K562 (cell line): ENCODE measurements around the gene SPHK1. TPM values are rescaled to one million over a fixed set of nuclear protein-coding genes. Genes with fewer than 3 reads are reported as not detected.

Experiments
- ARID1B ChIP-seq: fragments of 450-650 bp; IDR thresholded peaks from 2 replicates; pipeline ENCODE4 v1.6.1; 2016; ENCODE audit warnings: antibody characterized with exemption, mild to moderate bottlenecking, inconsistent platforms
- CBFA2T3 ChIP-seq: fragments of 450-650 bp; IDR thresholded peaks from 2 replicates; pipeline ENCODE4 v1.6.1; 2017
- ETV1 ChIP-seq: fragments of 450-650 bp; conservative IDR thresholded peaks from 2 replicates; pipeline ENCODE4 v1.6.1; 2016; ENCODE audit warnings: missing genetic modification characterization, control low read depth, low read depth, missing compliant biosample characterization
- FOSL1 ChIP-seq: fragments of 200-800 bp; sonication (Bioruptor generic); conservative IDR thresholded peaks from 2 replicates; pipeline ENCODE4 v1.6.1; 2016; ENCODE audit warnings: missing genetic modification characterization, missing compliant biosample characterization
- GATAD2A ChIP-seq: fragments of 450-650 bp; IDR thresholded peaks from 2 replicates; pipeline ENCODE4 v1.6.1; 2017
- HNRNPLL ChIP-seq: fragments of 200-400 bp; formaldehyde crosslinking; IDR thresholded peaks from 2 replicates; pipeline ENCODE4 v1.6.1; 2017; ENCODE audit warnings: low read length, low read depth, mild to moderate bottlenecking; ENCODE audit not compliant: poor library complexity, severe bottlenecking
- KLF13 ChIP-seq: fragments of 450-650 bp; IDR thresholded peaks from 2 replicates; pipeline ENCODE4 v1.6.1; 2016; ENCODE audit warnings: missing genetic modification characterization, low read depth, mild to moderate bottlenecking, missing compliant biosample characterization, moderate library complexity, borderline replicate concordance
- L3MBTL2 ChIP-seq: fragments of 450-650 bp; IDR thresholded peaks from 2 replicates; pipeline ENCODE4 v1.6.1; 2016; ENCODE audit warnings: mild to moderate bottlenecking, moderate library complexity
- MTF1 ChIP-seq: fragments of 250-450 bp; sonication (Bioruptor Pico); IDR thresholded peaks from 2 replicates; pipeline ENCODE4 v1.9.0; 2021; ENCODE audit warnings: moderate library complexity, mild to moderate bottlenecking, inconsistent platforms, borderline replicate concordance
- NFIX ChIP-seq: fragments of 250-450 bp; sonication (Bioruptor Pico); IDR thresholded peaks from 2 replicates; pipeline ENCODE4 v1.4.0; 2020; ENCODE audit warnings: low read depth, mild to moderate bottlenecking, moderate library complexity
- PBX2 ChIP-seq, 2 experiments: IDR thresholded peaks in 1 of 2; conservative IDR thresholded peaks in 1 of 2; 2 replicates each; pipeline ENCODE4 v1.6.1; 2016; ENCODE audit warnings: low read depth in 2 of 2, mild to moderate bottlenecking in 1 of 2, missing compliant biosample characterization in 1 of 2, missing genetic modification characterization in 1 of 2, moderate library complexity in 1 of 2
- SIN3A ChIP-seq, 2 experiments: fragments of 150-350 bp in 1 of 2; IDR thresholded peaks; 2 replicates each; pipeline ENCODE4 v1.6.1; 2011 to 2016; ENCODE audit warnings: borderline replicate concordance in 2 of 2, low read depth in 2 of 2, low read length in 2 of 2, mild to moderate bottlenecking in 2 of 2, moderate library complexity in 2 of 2; ENCODE audit not compliant: control insufficient read depth in 1 of 2
- SP1 ChIP-seq: sonication (generic); formaldehyde crosslinking; IDR thresholded peaks from 2 replicates; pipeline ENCODE4 v1.8.1; 2022; ENCODE audit warnings: mild to moderate bottlenecking, missing genetic modification reagents
- TAF1 ChIP-seq: IDR thresholded peaks from 2 replicates; pipeline ENCODE4 v1.6.1; 2011; ENCODE audit warnings: mild to moderate bottlenecking, low read length, moderate library complexity; ENCODE audit not compliant: insufficient read depth, control insufficient read depth, severe bottlenecking; ENCODE audit errors: extremely low read depth
- UBTF ChIP-seq, 2 experiments: IDR thresholded peaks; 2 replicates each; pipeline ENCODE4 v1.6.1; 2012; ENCODE audit warnings: improper control_type of control experiment in 2 of 2, low read depth in 2 of 2, low read length in 2 of 2, borderline replicate concordance in 1 of 2
- polyA plus RNA-seq, 8 experiments: library from polyadenylated mRNA; depleted of rRNA in 4 of 8; stranded (reverse) in 5 of 8; unstranded in 3 of 8; fragments of >200 nt; fragmentation: Nextera tagmentation in 2 of 8; fragmentation: Illumina TruSeq in 1 of 8; extraction: Ambion mirVana in 2 of 8; extraction: Trizol in 1 of 8; gene quantifications; 2 replicates each; pipeline versions ENCODE4 v1.2.1 to v1.2.3, GENCODE V29; 2011 to 2014; ENCODE audit warnings: inconsistent platforms in 1 of 8, missing spikeins in 1 of 8
- total RNA-seq, 7 experiments: library from RNA; depleted of rRNA in 6 of 7; stranded (reverse); fragments of >200 nt in 6 of 7; fragmentation: Illumina TruSeq in 2 of 7; extraction: Trizol in 2 of 7; gene quantifications; 2 replicates each; pipeline versions ENCODE4 v1.2.1 to v1.2.3, GENCODE V29; 2011 to 2021; ENCODE audit warnings: low replicate concordance in 1 of 7
- TF ChIP-seq, protein P1 (sequence below), 2 experiments: IDR thresholded peaks; 2 replicates each; pipeline ENCODE4 v1.6.1; 2011; ENCODE audit warnings: borderline replicate concordance in 1 of 2, control low read depth in 1 of 2, low read depth in 1 of 2, low read length in 1 of 2, mild to moderate bottlenecking in 1 of 2, mixed read lengths in 1 of 2, moderate library complexity in 1 of 2; ENCODE audit not compliant: insufficient read depth in 1 of 2, insufficient read length in 1 of 2, poor library complexity in 1 of 2, severe bottlenecking in 1 of 2; ENCODE audit errors: extremely low read depth in 1 of 2

Gene SPHK1
- total and polyA plus RNA-seq, 9 of the 15 experiments (the other 6 are each of a cell fraction or from before 2014, with no cell fraction given) = 0.21 to 60.3 (median 14.5) TPM

DNA sequence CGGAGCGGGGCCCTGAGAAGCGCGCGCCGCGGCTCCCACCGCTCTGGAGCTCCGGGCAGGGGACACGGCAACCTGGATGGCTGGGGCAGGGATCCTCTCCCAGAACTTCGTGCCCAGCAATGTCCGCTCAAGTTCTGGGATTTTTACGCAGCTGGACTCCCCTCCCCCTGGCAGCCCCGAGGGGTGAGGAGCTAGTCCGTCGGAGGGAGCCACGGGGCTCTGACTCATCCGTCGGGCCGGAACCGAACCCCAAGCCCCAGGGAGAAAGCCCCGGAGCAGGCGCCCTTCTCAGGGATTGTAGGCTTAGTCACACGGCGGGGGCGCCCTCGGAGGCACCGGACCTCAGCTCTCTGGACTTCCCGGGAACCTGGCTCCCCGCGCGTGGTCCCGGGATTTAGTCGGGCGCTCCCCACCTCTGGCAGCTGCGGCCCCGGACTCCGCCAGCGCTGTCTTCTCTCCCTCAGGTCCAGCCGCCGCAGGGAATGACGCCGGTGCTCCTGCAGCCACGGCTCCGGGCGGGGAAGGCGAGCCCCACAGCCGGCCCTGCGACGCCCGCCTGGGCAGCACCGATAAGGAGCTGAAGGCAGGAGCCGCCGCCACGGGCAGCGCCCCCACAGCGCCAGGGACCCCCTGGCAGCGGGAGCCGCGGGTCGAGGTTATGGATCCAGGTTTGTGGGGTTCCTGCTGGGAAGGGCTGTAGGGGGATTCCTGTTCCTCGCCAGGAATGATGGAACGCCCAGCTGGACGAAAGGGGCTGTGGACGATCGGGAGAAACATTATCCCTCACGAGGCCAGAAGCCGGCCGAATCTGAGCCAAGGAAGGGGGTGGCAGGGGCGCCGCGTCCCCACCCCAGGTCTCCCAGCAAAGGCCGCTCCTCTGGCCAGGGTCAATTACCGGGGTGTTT lies 830 bp downstream of the SPHK1 start (continued):
- TF ChIP-seq UBTF (IDR thresholded peaks at IDR 0.05; ENCODE audit: borderline replicate concordance in 1 of 2, low read depth in 2 of 2, low read length in 2 of 2) (peak; percentile 84 to 91; a peak in 3 of 4 replicates), GATAD2A (peak; percentile 48), TAF1 (peak; percentile 34), FOSL1 (tag) (peak; percentile 82), MTF1 (CRISPR knock-in tag) (no peak), L3MBTL2 (no peak), NFIX (CRISPR knock-in tag) (no peak), HNRNPLL (peak; percentile 15), SP1 (peak; percentile 63; the same call in 1 of the 2 replicates), ARID1B (peak; percentile 82), SIN3A (IDR thresholded peaks at IDR 0.05; ENCODE audit: borderline replicate concordance in 2 of 2, control insufficient read depth in 1 of 2, low read depth in 2 of 2, low read length in 2 of 2) (peak in 1 of 2 experiments; percentile 9; a peak in 1 of 4 replicates), PBX2 (CRISPR knock-in tag; IDR thresholded peaks at IDR 0.05; ENCODE audit: low read depth) (no peak), PBX2 (tag; conservative IDR thresholded peaks at IDR 0.05; ENCODE audit: low read depth) (no peak), ETV1 (tag) (peak; percentile 41; the same call in 1 of the 2 replicates), CBFA2T3 (peak; percentile 69), KLF13 (tag) (no peak)
- TF ChIP-seq, protein P1, sequence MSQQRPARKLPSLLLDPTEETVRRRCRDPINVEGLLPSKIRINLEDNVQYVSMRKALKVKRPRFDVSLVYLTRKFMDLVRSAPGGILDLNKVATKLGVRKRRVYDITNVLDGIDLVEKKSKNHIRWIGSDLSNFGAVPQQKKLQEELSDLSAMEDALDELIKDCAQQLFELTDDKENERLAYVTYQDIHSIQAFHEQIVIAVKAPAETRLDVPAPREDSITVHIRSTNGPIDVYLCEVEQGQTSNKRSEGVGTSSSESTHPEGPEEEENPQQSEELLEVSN (IDR thresholded peaks at IDR 0.05; ENCODE audit: borderline replicate concordance in 1 of 2, extremely low read depth in 1 of 2, insufficient read depth in 1 of 2, insufficient read length in 1 of 2, low read depth in 1 of 2, low read length in 1 of 2, poor library complexity in 1 of 2, severe bottlenecking in 1 of 2) = peak in 1 of 2 experiments; percentile 66
